ENCODE data around the gene TRIM66.

- TF ChIP-seq POLR2A (IDR thresholded peaks at IDR 0.05; ENCODE audit: low read length), result no peak
- no peak for TF ChIP-seq GATA1 (IDR thresholded peaks at IDR 0.05; ENCODE audit: low read depth, low read length)
These were observed 95.7 kb downstream of the TRIM66 start for GRCh38 chr11:8586805-8587204.
